Neural progenitor cell (in vitro differentiated cells): Measurements from ENCODE around the gene TREH.

Experiments used
- EZH2 ChIP-seq: fragments of 200-600 bp; sonication (generic); IDR thresholded peaks from 2 replicates; pipeline ENCODE4 v1.6.1; 2017; ENCODE audit warnings: antibody characterized with exemption, mild to moderate bottlenecking, moderate library complexity
- EZH2phosphoT487 ChIP-seq: fragments of 200-600 bp; sonication (generic); IDR thresholded peaks from 2 replicates; pipeline ENCODE4 v1.6.1; 2017; ENCODE audit warnings: antibody characterized with exemption
- TF ChIP-seq, protein P1 (sequence below): fragments of 200-600 bp; sonication (generic); IDR thresholded peaks from 2 replicates; pipeline ENCODE4 v1.5.1; 2017; ENCODE audit warnings: antibody characterized with exemption, mild to moderate bottlenecking

- TF ChIP-seq, protein P1, sequence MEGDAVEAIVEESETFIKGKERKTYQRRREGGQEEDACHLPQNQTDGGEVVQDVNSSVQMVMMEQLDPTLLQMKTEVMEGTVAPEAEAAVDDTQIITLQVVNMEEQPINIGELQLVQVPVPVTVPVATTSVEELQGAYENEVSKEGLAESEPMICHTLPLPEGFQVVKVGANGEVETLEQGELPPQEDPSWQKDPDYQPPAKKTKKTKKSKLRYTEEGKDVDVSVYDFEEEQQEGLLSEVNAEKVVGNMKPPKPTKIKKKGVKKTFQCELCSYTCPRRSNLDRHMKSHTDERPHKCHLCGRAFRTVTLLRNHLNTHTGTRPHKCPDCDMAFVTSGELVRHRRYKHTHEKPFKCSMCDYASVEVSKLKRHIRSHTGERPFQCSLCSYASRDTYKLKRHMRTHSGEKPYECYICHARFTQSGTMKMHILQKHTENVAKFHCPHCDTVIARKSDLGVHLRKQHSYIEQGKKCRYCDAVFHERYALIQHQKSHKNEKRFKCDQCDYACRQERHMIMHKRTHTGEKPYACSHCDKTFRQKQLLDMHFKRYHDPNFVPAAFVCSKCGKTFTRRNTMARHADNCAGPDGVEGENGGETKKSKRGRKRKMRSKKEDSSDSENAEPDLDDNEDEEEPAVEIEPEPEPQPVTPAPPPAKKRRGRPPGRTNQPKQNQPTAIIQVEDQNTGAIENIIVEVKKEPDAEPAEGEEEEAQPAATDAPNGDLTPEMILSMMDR, result no peak
- TF ChIP-seq EZH2 (no peak), EZH2phosphoT487 (no peak)
Observed at GRCh38 chr11:118644496-118644895, 35.0 kb downstream of the TREH start.
